SHP77 treated with DMSO at 0.1 percent for 48 hours (cell line): ENCODE measurements around the gene B4GALNT2.
"Not testable (repeated sequence)": the region's sequence is repeated elsewhere in the genome, so short reads cannot be mapped to it uniquely, and the experiment has no call there.

ENCODE experiments used
- DNase-seq: peaks from one replicate; lab custom pipeline; 2025; lab: John Stamatoyannopoulos, UW

The B4GALNT2 gene

GRCh38 chr17:49132699-49133364, at the start of gene B4GALNT2:
TSS of gene B4GALNT2 (plus strand) at chr17:49132769. CDS start at chr17:49132793, 24 bp downstream.
- no peak for DNase-seq

GRCh38 chr17:49085046-49085445, 47.5 kb upstream of the B4GALNT2 start:
- DNase-seq, result not testable (repeated sequence)

GRCh38 chr17:49085565-49086315, 46.8 kb upstream of the B4GALNT2 start:
- no peak for DNase-seq

- DNase-seq, result no peak
These were observed 46.3 kb upstream of the B4GALNT2 start for GRCh38 chr17:49086316-49086605.

GRCh38 chr17:49086649-49087048, 45.9 kb upstream of the B4GALNT2 start:
- DNase-seq, result no peak

GRCh38 chr17:49089094-49089493, 43.5 kb upstream of the B4GALNT2 start:
- DNase-seq, result no peak

GRCh38 chr17:49090878-49091594, 41.5 kb upstream of the B4GALNT2 start:
- DNase-seq, result no peak

- DNase-seq, result no peak
These were observed 39.4 kb upstream of the B4GALNT2 start for GRCh38 chr17:49093131-49093530.

GRCh38 chr17:49100601-49101000, 32.0 kb upstream of the B4GALNT2 start:
- DNase-seq, result no peak

GRCh38 chr17:49101054-49101534, 31.5 kb upstream of the B4GALNT2 start:
- DNase-seq, result no peak

- DNase-seq, result not testable (repeated sequence)
These were observed 29.2 kb upstream of the B4GALNT2 start for GRCh38 chr17:49103360-49103759.

GRCh38 chr17:49104511-49105074, 28.0 kb upstream of the B4GALNT2 start:
- DNase-seq, result no peak

- DNase-seq, result no peak
These were observed 26.0 kb upstream of the B4GALNT2 start for GRCh38 chr17:49106321-49107210.

- no peak for DNase-seq
These were observed 25.4 kb upstream of the B4GALNT2 start for GRCh38 chr17:49107211-49107557.

GRCh38 chr17:49108318-49108717, 24.3 kb upstream of the B4GALNT2 start:
- DNase-seq, result no peak

- DNase-seq, result no peak
These were observed 22.1 kb upstream of the B4GALNT2 start for GRCh38 chr17:49110509-49110908.

GRCh38 chr17:49111934-49112333, 20.6 kb upstream of the B4GALNT2 start:
- no peak for DNase-seq

GRCh38 chr17:49112936-49113335, 19.6 kb upstream of the B4GALNT2 start:
- DNase-seq, result no peak

- DNase-seq, result no peak
These were observed 17.9 kb upstream of the B4GALNT2 start for GRCh38 chr17:49114703-49115102.

GRCh38 chr17:49117587-49118230, 14.9 kb upstream of the B4GALNT2 start:
- DNase-seq, result no peak

GRCh38 chr17:49120166-49120565, 12.4 kb upstream of the B4GALNT2 start:
- no peak for DNase-seq
